Measurements from ENCODE around the gene EPB41L1. TPM values are rescaled to one million over a fixed set of nuclear protein-coding genes. Genes with fewer than 3 reads are reported as not detected.

Gene EPB41L1
- total RNA-seq, 1 experiment from 2014 or later, result 5.9 TPM

DNA sequence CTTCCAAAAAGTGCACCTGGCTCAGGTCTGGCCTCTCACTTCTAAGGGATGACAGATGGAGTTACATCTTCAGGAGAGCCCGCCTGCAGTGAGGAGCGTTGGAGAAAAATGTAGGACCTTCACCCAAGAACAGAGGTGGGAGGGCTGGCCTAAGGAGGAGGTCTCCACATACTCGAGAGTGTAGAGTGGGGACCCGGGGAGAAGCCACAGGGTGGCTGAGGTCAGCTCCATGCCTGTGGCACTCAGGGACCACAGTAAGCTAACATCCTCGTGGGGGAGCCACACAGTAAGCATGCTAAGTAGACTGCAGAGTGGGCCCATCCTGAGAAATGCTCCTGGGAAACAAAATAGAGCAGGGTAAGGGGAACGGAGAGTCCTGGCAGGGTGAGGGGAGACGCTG, 105.8 kb downstream of the EPB41L1 start:
- DNase-seq, result no peak
- Histone ChIP-seq H2AFZ (ENCODE audit: low read length) (no peak overlapping the region), H3K79me2 (ENCODE audit: low read length) (no peaks in the 10 kb centered on the region), H3K27ac (ENCODE audit: low read length) (no peak overlapping the region), H3K9ac (ENCODE audit: low read length) (no peak overlapping the region), H3K36me3 (ENCODE audit: insufficient read depth, low read length) (peaks cover 4% of the 10 kb centered on the region; the same call in 1 of the 2 replicates), H3K27me3 (ENCODE audit: low read length) (no peaks in the 10 kb centered on the region), H3K4me3 (ENCODE audit: low read length) (no peak overlapping the region), H3K4me1 (ENCODE audit: low read length) (no peaks in the 10 kb centered on the region), H4K20me1 (ENCODE audit: insufficient read depth, low read depth, low read length) (no peaks in the 10 kb centered on the region), H3K9me2 (replicated peaks; ENCODE audit: insufficient read depth, low read length) (no peaks in the 10 kb centered on the region), H3K4me2 (ENCODE audit: low read depth, low read length, poor library complexity, severe bottlenecking) (no peak overlapping the region), H3K9me3 (ENCODE audit: low read length) (no peaks in the 10 kb centered on the region)

DNA sequence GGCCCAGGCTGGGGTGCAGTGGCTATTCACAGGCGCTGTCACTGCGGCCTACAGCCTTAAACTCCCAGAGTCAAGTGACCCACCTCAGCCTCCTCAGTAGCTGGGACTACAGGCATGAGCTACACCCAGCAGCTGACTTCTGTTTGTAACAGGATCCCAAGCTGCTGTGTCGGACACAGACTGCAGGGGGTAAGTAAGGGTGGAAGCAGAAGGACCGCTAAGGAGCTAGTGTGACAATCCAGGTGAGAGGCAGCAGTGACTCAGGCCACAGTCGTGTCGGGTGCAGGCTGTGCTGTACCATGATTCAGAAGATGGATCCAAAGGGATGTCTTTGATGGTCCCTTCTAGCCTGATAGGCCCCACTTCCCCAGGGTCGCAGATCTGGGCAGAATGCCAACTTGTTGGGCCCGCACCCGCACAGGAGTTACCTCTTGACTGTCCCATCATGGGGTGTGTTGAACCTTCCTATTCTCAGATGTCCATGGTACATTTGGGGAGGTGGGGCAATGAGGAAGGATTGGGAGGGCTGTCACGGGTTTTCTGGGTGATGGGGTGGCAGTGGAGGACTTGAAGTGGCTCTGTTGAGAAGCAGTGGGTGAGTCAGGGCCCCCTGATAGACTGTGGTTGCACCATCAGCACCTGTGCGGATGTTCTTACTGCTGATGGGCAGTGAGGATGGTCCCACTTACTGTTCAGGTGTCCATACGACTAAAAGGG, 107.0 kb downstream of the EPB41L1 start:
- Histone ChIP-seq H3K4me1 (ENCODE audit: low read length) (no peaks in the 10 kb centered on the region), H3K9ac (ENCODE audit: low read length) (no peak overlapping the region), H3K27ac (ENCODE audit: low read length) (no peak overlapping the region), H4K20me1 (ENCODE audit: insufficient read depth, low read depth, low read length) (no peaks in the 10 kb centered on the region), H3K9me3 (ENCODE audit: low read length) (no peaks in the 10 kb centered on the region), H3K36me3 (ENCODE audit: insufficient read depth, low read length) (no peaks in the 10 kb centered on the region), H3K79me2 (ENCODE audit: low read length) (no peaks in the 10 kb centered on the region), H3K4me2 (ENCODE audit: low read depth, low read length, poor library complexity, severe bottlenecking) (no peak overlapping the region), H2AFZ (ENCODE audit: low read length) (no peak overlapping the region), H3K9me2 (replicated peaks; ENCODE audit: insufficient read depth, low read length) (no peaks in the 10 kb centered on the region), H3K4me3 (ENCODE audit: low read length) (no peak overlapping the region), H3K27me3 (ENCODE audit: low read length) (no peaks in the 10 kb centered on the region)
- no peak for DNase-seq

DNA sequence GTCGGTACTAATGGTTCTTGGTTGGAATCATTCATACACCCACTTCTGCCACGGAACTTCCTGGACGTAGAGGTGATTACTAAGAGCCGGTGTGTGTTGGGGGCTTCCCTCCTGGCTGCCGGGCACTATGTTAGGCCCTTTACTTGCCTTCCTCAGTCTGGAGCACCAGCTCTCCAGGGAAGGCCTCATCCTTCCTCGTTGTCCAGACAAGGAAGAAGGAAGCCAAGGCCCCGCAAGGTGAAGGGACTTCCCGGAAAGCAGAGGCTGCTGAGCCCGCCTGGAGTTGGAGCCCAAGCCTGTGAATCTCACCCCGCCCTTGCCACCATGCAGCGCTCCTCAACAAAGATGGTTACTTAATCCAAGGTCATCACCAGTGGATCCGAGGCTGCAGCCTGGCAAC, 107.9 kb downstream of the EPB41L1 start:
- no peak overlapping the region for H3K4me3 ChIP-seq (ENCODE audit: low read length)
- H2AFZ ChIP-seq (ENCODE audit: low read length), result no peak overlapping the region
- H3K36me3 ChIP-seq (ENCODE audit: insufficient read depth, low read length), result no peaks in the 10 kb centered on the region
- no peaks in the 10 kb centered on the region for H3K79me2 ChIP-seq (ENCODE audit: low read length)
- no peaks in the 10 kb centered on the region for H3K4me1 ChIP-seq (ENCODE audit: low read length)
- H4K20me1 ChIP-seq (ENCODE audit: insufficient read depth, low read depth, low read length), result no peaks in the 10 kb centered on the region
- no peaks in the 10 kb centered on the region for H3K27me3 ChIP-seq (ENCODE audit: low read length)
- no peak overlapping the region for H3K9ac ChIP-seq (ENCODE audit: low read length)
- no peaks in the 10 kb centered on the region for H3K9me2 ChIP-seq (replicated peaks; ENCODE audit: insufficient read depth, low read length)
- DNase-seq, result no peak
- no peak overlapping the region for H3K27ac ChIP-seq (ENCODE audit: low read length)
- no peaks in the 10 kb centered on the region for H3K9me3 ChIP-seq (ENCODE audit: low read length)
- no peak overlapping the region for H3K4me2 ChIP-seq (ENCODE audit: low read depth, low read length, poor library complexity, severe bottlenecking)

DNA sequence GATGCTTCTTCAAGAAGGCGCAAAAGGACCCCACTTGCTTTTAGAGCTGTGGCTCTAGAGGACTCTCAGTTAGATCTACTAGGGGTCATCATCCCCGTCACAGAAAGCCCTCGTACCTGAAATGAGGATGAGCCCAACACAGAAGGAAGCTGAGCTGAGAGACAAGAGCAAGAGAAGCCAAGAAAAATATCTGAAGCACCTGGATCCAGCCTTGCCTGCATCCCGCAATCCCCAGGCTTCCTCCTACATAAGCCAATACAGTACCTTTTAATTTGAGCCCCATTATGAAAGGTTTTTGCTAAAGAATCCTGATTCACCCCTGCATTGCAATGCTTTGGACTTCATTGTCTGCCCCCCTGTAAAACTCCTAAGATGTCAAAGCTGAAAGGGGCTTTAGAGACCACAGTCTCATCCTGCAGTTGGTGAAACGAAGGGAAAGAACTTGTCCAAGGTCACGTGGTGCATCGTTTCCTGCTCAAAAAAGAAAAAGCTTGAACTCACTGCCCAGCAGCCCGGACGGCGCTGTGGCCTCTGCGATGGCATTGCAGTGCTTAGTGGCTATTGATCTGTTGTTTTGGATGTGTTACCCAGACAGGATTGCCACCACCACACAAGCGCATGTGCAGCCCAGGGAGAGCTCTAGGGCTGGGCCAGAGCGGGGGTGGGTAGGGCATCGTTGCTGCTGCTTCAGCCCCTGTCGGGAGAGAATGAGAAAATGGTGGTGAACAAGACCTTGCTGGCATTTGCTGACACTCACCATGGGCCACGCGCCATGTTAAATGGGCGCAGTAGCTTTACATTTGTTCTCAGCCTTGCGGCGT, 110.1 kb downstream of the EPB41L1 start:
- no peaks in the 10 kb centered on the region for H3K9me2 ChIP-seq (replicated peaks; ENCODE audit: insufficient read depth, low read length)
- no peaks in the 10 kb centered on the region for H3K9me3 ChIP-seq (ENCODE audit: low read length)
- no peaks in the 10 kb centered on the region for H3K27me3 ChIP-seq (ENCODE audit: low read length)
- H3K4me2 ChIP-seq (ENCODE audit: low read depth, low read length, poor library complexity, severe bottlenecking), result no peak overlapping the region
- no peak overlapping the region for H3K9ac ChIP-seq (ENCODE audit: low read length)
- no peak for DNase-seq
- no peak overlapping the region for H3K4me3 ChIP-seq (ENCODE audit: low read length)
- H4K20me1 ChIP-seq (ENCODE audit: insufficient read depth, low read depth, low read length), result no peaks in the 10 kb centered on the region
- no peaks in the 10 kb centered on the region for H3K36me3 ChIP-seq (ENCODE audit: insufficient read depth, low read length)
- no peak overlapping the region for H3K27ac ChIP-seq (ENCODE audit: low read length)
- no peak overlapping the region for H2AFZ ChIP-seq (ENCODE audit: low read length)
- H3K79me2 ChIP-seq (ENCODE audit: low read length), result no peaks in the 10 kb centered on the region
- no peaks in the 10 kb centered on the region for H3K4me1 ChIP-seq (ENCODE audit: low read length)

DNA sequence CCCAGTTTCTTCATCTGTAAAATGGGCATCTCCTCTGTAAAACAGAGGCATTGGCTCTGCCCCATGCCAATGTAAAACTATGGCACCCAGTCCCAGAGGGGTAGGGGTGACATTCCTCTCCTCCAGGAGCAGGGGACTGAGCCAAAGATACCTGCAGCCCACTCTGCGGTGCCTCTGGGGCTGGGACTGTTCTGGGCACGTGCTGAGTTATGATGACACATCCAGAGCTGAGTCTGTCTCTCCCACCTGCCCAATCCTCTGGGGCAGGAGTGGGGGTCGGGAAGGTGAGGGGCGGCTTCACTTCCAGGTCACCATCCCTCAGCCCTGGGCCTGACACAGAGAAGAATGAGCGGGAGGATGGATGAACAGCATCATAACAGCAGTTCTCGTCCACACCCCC, 111.6 kb downstream of the EPB41L1 start:
- no peak for DNase-seq
- no peaks in the 10 kb centered on the region for H3K9me2 ChIP-seq (replicated peaks; ENCODE audit: insufficient read depth, low read length)
- H3K4me3 ChIP-seq (ENCODE audit: low read length), result no peak overlapping the region
- no peak overlapping the region for H3K9ac ChIP-seq (ENCODE audit: low read length)
- H3K4me1 ChIP-seq (ENCODE audit: low read length), result no peaks in the 10 kb centered on the region
- no peaks in the 10 kb centered on the region for H3K9me3 ChIP-seq (ENCODE audit: low read length)
- H3K27ac ChIP-seq (ENCODE audit: low read length), result no peak overlapping the region
- H3K79me2 ChIP-seq (ENCODE audit: low read length), result no peaks in the 10 kb centered on the region
- no peak overlapping the region for H2AFZ ChIP-seq (ENCODE audit: low read length)
- H3K36me3 ChIP-seq (ENCODE audit: insufficient read depth, low read length), result no peaks in the 10 kb centered on the region
- no peaks in the 10 kb centered on the region for H3K27me3 ChIP-seq (ENCODE audit: low read length)
- H4K20me1 ChIP-seq (ENCODE audit: insufficient read depth, low read depth, low read length), result no peaks in the 10 kb centered on the region
- no peak overlapping the region for H3K4me2 ChIP-seq (ENCODE audit: low read depth, low read length, poor library complexity, severe bottlenecking)

DNA sequence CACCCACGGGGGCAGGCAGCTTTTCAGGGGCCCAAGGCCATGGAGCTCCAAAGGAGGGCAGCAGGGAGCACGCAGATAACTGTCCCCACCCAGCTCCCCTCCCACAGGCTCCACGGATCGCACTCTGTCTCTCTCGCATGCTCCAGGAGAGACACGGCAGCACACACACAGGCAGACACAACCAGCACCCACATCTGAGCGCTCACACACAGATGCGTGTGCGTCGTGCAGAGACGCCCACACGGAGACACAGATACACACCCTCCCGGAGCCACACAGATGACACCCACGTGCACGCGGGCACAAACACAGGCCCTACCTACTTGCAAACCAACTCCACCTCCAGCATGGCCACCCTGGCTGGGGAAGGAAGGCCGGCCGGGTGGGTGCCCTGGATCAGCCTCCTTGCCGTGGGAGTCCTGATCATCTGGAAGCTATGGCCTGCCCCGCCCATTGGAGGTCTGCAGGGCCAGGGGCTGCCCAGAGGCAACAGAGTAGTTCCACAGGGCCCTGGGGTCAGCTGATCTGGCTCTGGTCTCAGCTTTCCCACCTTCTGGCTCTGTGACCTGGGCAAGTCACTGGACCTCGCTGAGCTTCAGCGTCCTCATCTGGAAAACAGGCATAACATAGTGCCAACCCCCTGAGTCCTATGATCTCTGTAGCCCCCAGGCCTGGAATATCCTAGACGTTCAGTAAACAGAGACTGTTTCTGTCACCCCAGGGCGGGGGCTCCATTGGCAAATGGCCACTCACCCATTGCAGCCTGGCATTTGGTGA, 113.3 kb downstream of the EPB41L1 start:
- Histone ChIP-seq H3K36me3 (ENCODE audit: insufficient read depth, low read length) (no peaks in the 10 kb centered on the region), H3K27ac (ENCODE audit: low read length) (no peak overlapping the region), H3K4me3 (ENCODE audit: low read length) (no peak overlapping the region), H3K9me2 (replicated peaks; ENCODE audit: insufficient read depth, low read length) (no peaks in the 10 kb centered on the region), H4K20me1 (ENCODE audit: insufficient read depth, low read depth, low read length) (no peaks in the 10 kb centered on the region), H3K4me1 (ENCODE audit: low read length) (no peaks in the 10 kb centered on the region), H3K9ac (ENCODE audit: low read length) (no peak overlapping the region), H2AFZ (ENCODE audit: low read length) (no peak overlapping the region), H3K4me2 (ENCODE audit: low read depth, low read length, poor library complexity, severe bottlenecking) (no peak overlapping the region), H3K79me2 (ENCODE audit: low read length) (no peaks in the 10 kb centered on the region), H3K27me3 (ENCODE audit: low read length) (no peaks in the 10 kb centered on the region), H3K9me3 (ENCODE audit: low read length) (no peaks in the 10 kb centered on the region)
- DNase-seq, result no peak

DNA sequence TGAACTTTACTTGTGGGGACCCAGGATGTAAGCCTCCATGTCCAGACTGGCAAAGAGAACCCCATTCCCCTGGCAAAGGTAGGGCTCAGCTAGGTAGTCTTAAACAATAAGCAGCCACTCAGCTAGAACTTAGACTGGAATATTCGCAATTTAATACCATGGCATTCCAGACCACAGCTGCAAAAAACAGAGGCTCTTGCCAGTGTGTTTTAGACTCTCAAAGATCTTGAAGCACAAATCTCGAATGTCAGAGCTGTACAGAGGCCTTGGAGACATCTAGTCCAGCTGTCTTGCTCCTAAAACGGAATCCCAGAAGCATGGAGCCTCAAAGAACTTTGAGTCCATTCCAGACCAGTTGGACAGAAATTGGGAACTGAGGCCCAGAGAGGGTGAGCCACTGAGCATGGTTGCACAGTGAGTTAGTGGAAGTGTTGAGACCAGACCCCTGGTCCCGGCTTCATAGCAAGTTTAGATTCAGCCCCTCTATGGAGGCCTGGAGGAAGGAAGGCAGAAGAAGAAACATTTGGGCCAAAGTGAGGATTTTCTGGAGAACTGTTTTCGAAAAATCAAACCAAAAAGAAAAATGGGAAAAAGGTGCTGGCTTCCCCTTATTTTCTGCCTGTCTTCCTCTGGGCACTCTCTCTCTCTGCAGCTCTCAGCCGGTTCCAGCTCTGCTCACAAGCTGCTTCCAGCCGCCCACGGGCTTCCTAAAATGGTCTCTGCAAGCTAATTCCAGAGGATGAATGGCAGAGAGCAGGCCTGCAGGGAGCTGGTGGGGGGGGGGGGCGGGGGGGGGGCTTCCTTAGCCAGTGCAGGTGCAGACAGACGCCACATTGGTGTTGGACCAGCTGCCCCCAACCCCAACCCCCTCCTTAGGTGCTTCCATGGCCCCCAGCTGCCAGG, 114.2 kb downstream of the EPB41L1 start:
- Histone ChIP-seq H3K9ac (ENCODE audit: low read length) (no peak overlapping the region), H3K4me3 (ENCODE audit: low read length) (no peak overlapping the region), H3K4me2 (ENCODE audit: low read depth, low read length, poor library complexity, severe bottlenecking) (no peak overlapping the region), H3K9me2 (replicated peaks; ENCODE audit: insufficient read depth, low read length) (no peaks in the 10 kb centered on the region), H3K36me3 (ENCODE audit: insufficient read depth, low read length) (no peaks in the 10 kb centered on the region), H4K20me1 (ENCODE audit: insufficient read depth, low read depth, low read length) (no peaks in the 10 kb centered on the region), H3K9me3 (ENCODE audit: low read length) (no peaks in the 10 kb centered on the region), H3K4me1 (ENCODE audit: low read length) (no peaks in the 10 kb centered on the region), H3K79me2 (ENCODE audit: low read length) (no peaks in the 10 kb centered on the region), H3K27ac (ENCODE audit: low read length) (no peak overlapping the region), H2AFZ (ENCODE audit: low read length) (no peak overlapping the region), H3K27me3 (ENCODE audit: low read length) (no peaks in the 10 kb centered on the region)
- DNase-seq, result peak; percentile 33

All from Karpas-422 (cell line).